H1 (cell line): Measurements from ENCODE around the gene QRICH1. TPM values are rescaled to one million over a fixed set of nuclear protein-coding genes. Genes with fewer than 3 reads are reported as not detected.

Experiments
- BACH1 ChIP-seq: IDR thresholded peaks from 2 replicates; pipeline ENCODE4 v1.6.1; 2012; ENCODE audit warnings: low read length, improper control_type of control experiment
- CHD7 ChIP-seq: fragments of 300-600 bp; sonication (generic); IDR thresholded peaks from 2 replicates; pipeline ENCODE4 v1.7.1; 2012; ENCODE audit warnings: low read length, moderate library complexity, mild to moderate bottlenecking, inconsistent platforms; ENCODE audit not compliant: insufficient replicate concordance
- EGR1 ChIP-seq: IDR thresholded peaks from 2 replicates; pipeline ENCODE4 v1.6.1; 2011; ENCODE audit warnings: low read depth, low read length, borderline replicate concordance
- SIN3A ChIP-seq, 2 experiments: IDR thresholded peaks in 1 of 2; conservative IDR thresholded peaks in 1 of 2; 2 replicates each; pipeline ENCODE4 v1.6.1; 2011 to 2012; ENCODE audit warnings: low read length in 2 of 2, improper control_type of control experiment in 1 of 2, low read depth in 1 of 2, mild to moderate bottlenecking in 1 of 2
- polyA plus RNA-seq, 7 experiments: library from polyadenylated mRNA; depleted of rRNA in 3 of 7; stranded (reverse) in 5 of 7; unstranded in 2 of 7; fragments of >200 nt in 5 of 7; fragments of 200-250 nt in 2 of 7; gene quantifications; 1 replicate in 5 of 7; 2 replicates in 1 of 7; 4 replicates in 1 of 7; pipeline versions ENCODE4 v1.2.1 to v1.2.3, GENCODE V29; 2011 to 2013; ENCODE audit warnings: missing spikeins in 2 of 7, mixed read lengths in 2 of 7
- total RNA-seq: library from RNA; stranded (reverse); fragmentation: NEBNext Ultra II Directional; extraction: Animal tissue kit (Norgen Biotek cat#: 25700); gene quantifications from 2 replicates; pipeline ENCODE4 v1.2.1, GENCODE V29; 2021
- TF ChIP-seq, protein P1 (sequence below), 3 experiments: IDR thresholded peaks; 1 replicate in 2 of 3; 2 replicates in 1 of 3; pipeline versions ENCODE4 v1.5.1 to v1.6.1; 2011; ENCODE audit warnings: low read length in 3 of 3, mild to moderate bottlenecking in 3 of 3, inconsistent platforms in 2 of 3, low read depth in 1 of 3, moderate library complexity in 1 of 3; ENCODE audit not compliant: insufficient read depth in 1 of 3; ENCODE audit errors: control extremely low read depth in 1 of 3

The QRICH1 gene
- total and polyA plus RNA-seq, 2 of the 8 experiments (the other 6 are each of a cell fraction or from before 2014, with no cell fraction given), result 128 to 142 TPM

GRCh38 chr3:49013738-49014660, 79.9 kb downstream of the QRICH1 start (continued):
- no peak for TF ChIP-seq CHD7
- peak; percentile 42 to 73; a peak in 2 of 4 replicates for TF ChIP-seq SIN3A (conservative IDR thresholded peaks at IDR 0.05 in 1 of 2, IDR thresholded peaks at IDR 0.05 in 1 of 2; ENCODE audit: low read depth in 1 of 2, low read length in 2 of 2)
- no peak for TF ChIP-seq BACH1
- no peak for TF ChIP-seq EGR1
- TF ChIP-seq, protein P1, sequence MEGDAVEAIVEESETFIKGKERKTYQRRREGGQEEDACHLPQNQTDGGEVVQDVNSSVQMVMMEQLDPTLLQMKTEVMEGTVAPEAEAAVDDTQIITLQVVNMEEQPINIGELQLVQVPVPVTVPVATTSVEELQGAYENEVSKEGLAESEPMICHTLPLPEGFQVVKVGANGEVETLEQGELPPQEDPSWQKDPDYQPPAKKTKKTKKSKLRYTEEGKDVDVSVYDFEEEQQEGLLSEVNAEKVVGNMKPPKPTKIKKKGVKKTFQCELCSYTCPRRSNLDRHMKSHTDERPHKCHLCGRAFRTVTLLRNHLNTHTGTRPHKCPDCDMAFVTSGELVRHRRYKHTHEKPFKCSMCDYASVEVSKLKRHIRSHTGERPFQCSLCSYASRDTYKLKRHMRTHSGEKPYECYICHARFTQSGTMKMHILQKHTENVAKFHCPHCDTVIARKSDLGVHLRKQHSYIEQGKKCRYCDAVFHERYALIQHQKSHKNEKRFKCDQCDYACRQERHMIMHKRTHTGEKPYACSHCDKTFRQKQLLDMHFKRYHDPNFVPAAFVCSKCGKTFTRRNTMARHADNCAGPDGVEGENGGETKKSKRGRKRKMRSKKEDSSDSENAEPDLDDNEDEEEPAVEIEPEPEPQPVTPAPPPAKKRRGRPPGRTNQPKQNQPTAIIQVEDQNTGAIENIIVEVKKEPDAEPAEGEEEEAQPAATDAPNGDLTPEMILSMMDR (IDR thresholded peaks at IDR 0.05; ENCODE audit: control extremely low read depth in 1 of 3, insufficient read depth in 1 of 3, low read depth in 1 of 3, low read length in 3 of 3), result peak in 2 of 3 experiments; percentile 77 to 93; a peak in 3 of 4 replicates
